NB4 (cell line): Measurements from ENCODE around the gene MEF2C.

Experiments
- MYC ChIP-seq: IDR thresholded peaks from 2 replicates; pipeline ENCODE4 v1.6.1; 2011; ENCODE audit warnings: low read depth, low read length
- POLR2A ChIP-seq: IDR thresholded peaks from 2 replicates; pipeline ENCODE4 v1.6.1; 2011; ENCODE audit warnings: mild to moderate bottlenecking; ENCODE audit not compliant: insufficient read length; ENCODE audit errors: extremely low read depth
- TF ChIP-seq, protein P1 (sequence below): IDR thresholded peaks from 2 replicates; pipeline ENCODE4 v1.6.1; 2011; ENCODE audit warnings: low read depth, low read length
- TF ChIP-seq, protein P2 (sequence below): IDR thresholded peaks from one replicate; pipeline ENCODE4 v1.5.1; 2012; ENCODE audit warnings: low read depth, low read length

DNA sequence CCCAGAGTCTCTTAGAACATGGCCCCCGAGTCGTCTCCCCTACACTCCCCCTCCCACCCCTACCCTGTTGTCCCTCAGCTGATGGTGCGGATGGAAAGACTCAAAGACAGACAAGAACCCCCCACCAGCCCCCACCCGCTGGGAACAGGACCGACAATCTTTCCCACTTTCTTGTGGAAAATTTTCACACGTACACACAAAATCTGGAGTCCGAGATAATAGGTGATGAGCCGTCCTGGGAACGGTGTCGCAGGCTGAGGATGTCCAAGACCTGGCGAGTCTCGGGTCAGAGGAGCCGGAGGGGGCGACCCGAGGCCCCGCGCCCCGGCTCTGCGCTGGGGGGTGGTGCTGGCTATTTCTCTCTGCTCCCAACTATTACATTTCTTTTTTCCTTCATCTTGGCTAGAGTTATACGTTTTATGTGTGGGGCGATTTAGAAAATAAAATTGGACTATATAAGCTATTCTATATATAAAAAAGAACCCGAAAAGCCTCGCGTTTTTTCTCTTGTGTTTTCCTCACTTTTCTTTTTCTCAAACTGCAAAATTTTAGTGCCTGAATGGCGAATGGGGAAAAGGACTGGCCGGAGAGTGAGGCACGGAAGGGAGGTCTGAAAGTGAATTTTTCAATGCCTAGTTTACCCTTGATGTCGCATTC is 188.8 kb downstream of the MEF2C start:
- TF ChIP-seq, protein P1, sequence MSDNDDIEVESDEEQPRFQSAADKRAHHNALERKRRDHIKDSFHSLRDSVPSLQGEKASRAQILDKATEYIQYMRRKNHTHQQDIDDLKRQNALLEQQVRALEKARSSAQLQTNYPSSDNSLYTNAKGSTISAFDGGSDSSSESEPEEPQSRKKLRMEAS = no peak
- TF ChIP-seq, protein P2, sequence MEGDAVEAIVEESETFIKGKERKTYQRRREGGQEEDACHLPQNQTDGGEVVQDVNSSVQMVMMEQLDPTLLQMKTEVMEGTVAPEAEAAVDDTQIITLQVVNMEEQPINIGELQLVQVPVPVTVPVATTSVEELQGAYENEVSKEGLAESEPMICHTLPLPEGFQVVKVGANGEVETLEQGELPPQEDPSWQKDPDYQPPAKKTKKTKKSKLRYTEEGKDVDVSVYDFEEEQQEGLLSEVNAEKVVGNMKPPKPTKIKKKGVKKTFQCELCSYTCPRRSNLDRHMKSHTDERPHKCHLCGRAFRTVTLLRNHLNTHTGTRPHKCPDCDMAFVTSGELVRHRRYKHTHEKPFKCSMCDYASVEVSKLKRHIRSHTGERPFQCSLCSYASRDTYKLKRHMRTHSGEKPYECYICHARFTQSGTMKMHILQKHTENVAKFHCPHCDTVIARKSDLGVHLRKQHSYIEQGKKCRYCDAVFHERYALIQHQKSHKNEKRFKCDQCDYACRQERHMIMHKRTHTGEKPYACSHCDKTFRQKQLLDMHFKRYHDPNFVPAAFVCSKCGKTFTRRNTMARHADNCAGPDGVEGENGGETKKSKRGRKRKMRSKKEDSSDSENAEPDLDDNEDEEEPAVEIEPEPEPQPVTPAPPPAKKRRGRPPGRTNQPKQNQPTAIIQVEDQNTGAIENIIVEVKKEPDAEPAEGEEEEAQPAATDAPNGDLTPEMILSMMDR = no peak
- TF ChIP-seq POLR2A (no peak), MYC (no peak)
